Right ventricle myocardium superior (tissue), 1 donor: ENCODE measurements around the gene ZNF74. TPM values are rescaled to one million over a fixed set of nuclear protein-coding genes. Genes with fewer than 3 reads are reported as not detected.
A peak's percentile ranks its signal among the peaks of the same experiment; 100 is the strongest.

Experiments used
- ATAC-seq: fragments of 200-7000 bp; cut with Tn5 transposase; one replicate; pipeline ENCODE4 v1.9.1; 2020; ENCODE audit warnings: mild to moderate bottlenecking; ENCODE audit not compliant: poor library complexity
- DNase-seq: peaks from one replicate; pipeline ENCODE4 v3.0.0-alpha.2; 2020
- intact Hi-C: fragments of 100-400 bp; cut with DNase I; formaldehyde crosslinking; loops from one replicate; pipeline ENCODE4 v1.11.2; 2022
- total RNA-seq: library from RNA; stranded (reverse); fragmentation: NEBNext Ultra II Directional; extraction: Animal tissue kit (Norgen Biotek cat#: 25700); gene quantifications from one replicate; pipeline ENCODE4 v1.2.1, GENCODE V29; 2021
- donor health status: DM: no; HTN: yes; CAD: no; lungs with severe emphysema.

Gene ZNF74
- total RNA-seq, 1 donor from 2014 or later = 5.9 TPM

DNA sequence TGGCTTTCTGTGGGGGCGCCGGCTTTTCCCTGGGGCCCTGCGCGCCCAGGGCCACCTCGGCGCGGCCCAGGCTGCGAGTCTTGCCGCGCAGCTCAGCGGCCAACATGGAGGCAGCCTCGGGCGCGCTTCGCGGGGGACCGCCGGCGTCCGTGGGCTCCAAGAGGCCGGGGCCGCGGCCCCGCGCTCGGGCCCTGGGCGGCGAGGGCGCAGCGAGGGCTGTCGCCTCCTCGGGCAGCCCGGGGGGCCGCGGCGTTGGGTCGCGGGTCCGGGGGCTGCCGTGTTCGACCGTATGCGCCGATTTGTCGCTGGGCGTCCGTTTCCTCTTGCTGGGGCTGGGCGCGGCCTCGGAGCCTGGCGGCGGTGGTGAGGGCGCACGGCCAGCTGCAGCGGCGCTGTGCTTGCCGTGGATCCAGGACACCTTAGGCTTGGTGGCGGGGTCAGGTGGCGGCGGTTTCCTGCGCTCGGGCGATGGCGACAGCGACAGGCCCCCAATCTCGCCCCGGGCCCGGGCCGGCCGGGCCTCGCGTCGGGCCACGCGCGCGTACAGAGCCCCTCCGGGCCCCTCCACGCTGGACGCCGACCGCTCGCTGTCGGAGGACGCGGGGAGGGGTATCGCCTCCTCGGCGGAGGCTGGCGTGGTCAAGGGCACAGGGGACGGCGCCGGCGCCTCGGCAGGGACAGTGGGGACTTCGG, 31.8 kb downstream of the ZNF74 start:
- intact Hi-C loops = no loop called here
- DNase-seq = no peak
- no peak for ATAC-seq

GRCh38 chr22:20426259-20426615, 32.3 kb downstream of the ZNF74 start:
- intact Hi-C loops = no loop called here
- DNase-seq (no peak), ATAC-seq (no peak)

GRCh38 chr22:20427104-20427944, 33.4 kb downstream of the ZNF74 start:
- intact Hi-C loops = no loop called here
- no peak for DNase-seq
- ATAC-seq = no peak

DNA sequence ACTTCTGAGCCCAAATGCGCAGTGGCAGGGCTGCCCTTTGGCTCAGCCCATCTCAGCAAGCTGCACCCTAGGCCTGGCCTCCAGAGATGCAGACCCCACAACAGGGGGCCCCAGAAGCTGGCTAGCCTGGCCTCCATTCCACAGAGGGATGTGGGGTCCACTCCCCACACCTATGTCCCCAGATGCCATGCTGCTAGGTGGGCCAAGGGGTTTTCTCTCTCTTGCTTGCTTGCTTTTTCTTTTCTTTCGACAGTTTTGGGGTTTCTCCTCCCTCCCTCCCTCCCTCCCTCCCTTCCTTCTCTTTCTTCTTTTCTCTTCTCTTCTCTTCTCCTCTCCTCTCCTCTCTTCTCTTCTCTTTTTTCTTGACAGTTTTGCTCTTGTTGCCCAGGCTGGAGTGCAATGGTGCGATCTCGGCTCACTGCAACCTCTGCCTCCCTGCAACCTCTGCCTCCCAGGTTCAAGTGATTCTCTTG, 34.0 kb downstream of the ZNF74 start:
- intact Hi-C loops = no loop called here
- DNase-seq = no peak
- no peak for ATAC-seq

DNA sequence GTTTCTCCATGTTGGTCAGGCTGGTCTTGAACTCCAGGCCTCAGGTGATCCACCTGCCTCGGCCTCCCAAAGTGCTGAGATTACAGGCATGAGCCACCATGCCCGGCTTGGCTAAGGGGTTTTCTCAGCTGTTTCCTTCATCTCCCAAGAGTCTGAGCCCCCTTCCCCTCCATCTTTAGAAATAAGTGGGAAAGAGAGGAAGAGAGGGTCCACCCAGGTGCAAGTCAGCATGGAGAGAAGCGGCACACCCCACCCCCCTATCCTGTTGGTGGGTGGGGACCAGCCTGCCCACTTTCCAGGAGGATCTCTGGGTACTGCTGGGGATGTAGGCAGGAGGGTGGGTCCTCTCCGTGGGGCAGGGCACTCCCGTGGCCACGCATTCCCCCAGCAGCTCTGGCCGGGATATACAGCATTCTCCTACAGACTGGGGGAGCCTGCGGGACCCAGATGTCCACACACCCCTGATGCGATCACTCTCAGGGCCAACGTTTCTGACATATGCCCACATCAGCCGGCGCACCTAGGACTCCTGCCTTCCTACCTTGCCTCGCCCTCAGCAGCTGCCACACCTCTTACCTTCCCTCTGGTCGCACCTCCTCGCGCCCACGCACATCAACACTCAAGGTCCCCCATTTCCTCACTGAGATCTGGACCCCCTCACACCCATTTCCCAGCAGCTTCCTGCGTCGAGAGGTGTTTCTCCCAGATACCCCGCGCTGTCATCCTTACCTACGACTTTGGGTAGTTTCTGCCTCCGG, 34.7 kb downstream of the ZNF74 start:
- DNase-seq (no peak), ATAC-seq (no peak)
- intact Hi-C loops = no loop called here

DNA sequence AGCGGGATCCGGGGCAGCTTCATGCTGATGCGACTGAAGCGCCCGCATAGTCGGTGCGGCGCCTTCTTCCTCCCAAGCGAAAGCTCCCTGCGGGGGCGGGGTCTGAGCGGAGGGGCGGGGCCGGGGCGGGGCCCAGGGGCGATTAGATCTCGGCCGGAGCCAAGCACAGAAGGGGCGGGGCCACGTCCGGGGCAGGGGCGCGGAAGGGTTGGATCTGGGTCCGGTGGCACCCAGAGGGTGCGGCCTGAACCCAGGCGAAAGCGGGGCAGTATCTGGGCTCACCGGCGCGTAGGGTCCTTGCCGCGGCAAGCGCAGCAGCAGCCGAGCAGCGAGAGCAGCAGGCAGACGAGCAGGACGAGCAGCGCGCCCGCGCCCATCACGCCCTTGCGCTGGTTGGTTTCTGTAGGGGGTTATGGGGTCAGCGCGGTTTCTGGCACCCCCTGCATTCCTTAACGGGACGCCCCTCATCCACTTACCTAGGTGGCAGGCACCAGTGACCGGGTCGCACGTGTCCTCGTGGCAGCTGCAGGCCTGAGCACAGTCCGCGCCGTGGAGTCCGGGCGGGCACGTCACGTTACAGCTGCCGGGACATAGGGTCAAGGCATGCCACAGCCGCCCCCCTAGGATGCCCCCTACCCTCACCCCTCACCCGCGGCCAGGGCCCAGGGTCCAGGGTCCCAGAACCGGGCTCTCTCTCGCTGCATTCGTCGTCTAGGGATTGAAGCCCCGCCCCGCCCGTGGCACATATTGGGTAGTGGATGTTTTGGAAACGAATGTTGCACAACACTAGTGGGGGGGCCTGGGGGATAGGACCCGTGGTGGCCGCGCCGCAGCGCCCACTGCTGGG, 35.5 kb downstream of the ZNF74 start:
- intact Hi-C loops = no loop called here
- DNase-seq (peak; percentile 78), ATAC-seq (peak; percentile 44)

- no peak for DNase-seq
- intact Hi-C loops = no loop called here
- ATAC-seq = no peak
Measured at GRCh38 chr22:20430101-20430719, 36.3 kb downstream of the ZNF74 start.

- intact Hi-C loops = no loop called here
- ATAC-seq (peak; percentile 71), DNase-seq (peak; percentile 69)
Measured at GRCh38 chr22:20430720-20431510, 37.0 kb downstream of the ZNF74 start.

DNA sequence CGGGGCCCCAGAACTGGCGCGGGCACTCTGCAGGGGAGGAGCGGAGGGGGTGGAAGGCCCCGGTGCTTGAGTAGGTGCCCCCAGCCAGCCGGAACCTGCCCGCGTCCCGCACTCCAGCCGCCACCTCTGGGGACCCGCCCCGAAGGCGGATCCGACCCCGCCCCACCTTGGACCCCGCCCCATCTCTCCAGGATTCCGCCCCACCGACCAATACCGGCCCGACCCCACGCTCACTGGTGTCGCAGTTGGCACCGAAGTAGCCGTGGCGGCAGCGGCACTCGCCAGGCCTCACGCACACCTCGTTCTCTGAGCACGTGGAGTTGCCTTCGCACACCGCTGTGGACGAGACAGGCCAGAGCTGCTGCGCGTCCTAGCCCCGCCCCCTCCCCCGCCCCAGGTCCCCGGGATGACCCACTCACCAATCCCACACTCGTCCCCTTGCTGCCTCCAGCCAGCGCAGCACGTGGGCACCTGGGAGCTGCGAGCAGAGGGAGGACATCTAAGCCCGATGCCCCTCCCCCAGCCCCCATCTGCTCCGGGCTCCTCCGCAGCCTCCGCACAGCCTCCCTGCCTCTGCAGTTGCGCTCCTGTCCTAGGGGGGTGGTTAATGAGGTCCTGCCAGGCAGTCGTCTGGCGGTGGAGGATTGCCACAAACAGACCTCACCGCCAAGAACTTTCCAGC, 37.7 kb downstream of the ZNF74 start:
- DNase-seq (no peak), ATAC-seq (no peak)
- intact Hi-C loops = no loop called here

- intact Hi-C loops = no loop called here
- DNase-seq (no peak), ATAC-seq (no peak)
Measured at GRCh38 chr22:20432244-20432686, 38.3 kb downstream of the ZNF74 start.

DNA sequence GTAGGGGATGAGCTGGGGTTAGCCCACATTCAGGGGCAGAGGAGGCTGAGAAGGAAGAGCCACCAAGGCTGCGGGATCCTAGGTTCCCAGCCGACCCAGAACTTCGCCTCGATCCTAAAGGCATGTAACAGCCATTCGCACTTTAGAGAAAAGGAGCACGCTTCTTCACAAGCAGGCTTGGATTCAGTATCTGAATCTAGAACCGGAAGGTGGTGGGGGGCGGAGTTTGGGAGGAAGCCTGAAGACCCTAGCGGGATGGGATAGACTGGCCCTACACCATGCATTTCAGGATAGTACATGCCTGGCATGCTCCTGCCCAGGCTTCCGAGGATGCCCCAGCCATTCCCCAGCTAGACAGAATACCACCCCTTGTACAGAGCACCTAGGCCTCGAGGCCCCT, 39.2 kb downstream of the ZNF74 start:
- DNase-seq = no peak
- intact Hi-C loops = no loop called here
- ATAC-seq = no peak

GRCh38 chr22:20433686-20434241, 39.8 kb downstream of the ZNF74 start:
- ATAC-seq = no peak
- intact Hi-C loops = no loop called here
- no peak for DNase-seq

DNA sequence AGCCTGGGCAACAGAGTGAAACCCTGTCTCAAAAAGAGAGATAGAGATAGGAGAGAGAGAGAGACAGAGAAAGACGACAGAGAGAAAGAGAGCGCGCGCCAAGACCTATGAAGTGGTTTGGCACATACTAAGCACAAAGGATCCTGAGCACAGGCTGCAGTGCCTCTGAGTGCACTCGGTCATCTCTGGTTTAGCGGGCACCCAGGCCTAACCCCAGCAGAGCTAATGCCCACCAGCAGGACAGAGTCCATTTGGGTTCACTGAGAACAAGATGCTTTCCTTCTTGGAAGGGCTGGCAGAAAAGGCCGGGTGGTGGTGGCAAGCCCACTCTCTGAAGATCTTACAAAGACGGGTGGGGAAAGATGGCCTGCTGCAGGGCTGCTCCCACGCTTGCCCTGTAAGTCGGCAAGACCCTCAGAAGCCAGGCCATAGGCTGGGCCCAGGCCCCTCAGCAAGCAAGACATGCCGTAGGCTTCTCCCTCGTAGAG, 40.4 kb downstream of the ZNF74 start:
- intact Hi-C loops = no loop called here
- DNase-seq (no peak), ATAC-seq (no peak)

- intact Hi-C loops = no loop called here
- ATAC-seq = no peak
- no peak for DNase-seq
Measured at GRCh38 chr22:20434773-20435172, 40.8 kb downstream of the ZNF74 start.

DNA sequence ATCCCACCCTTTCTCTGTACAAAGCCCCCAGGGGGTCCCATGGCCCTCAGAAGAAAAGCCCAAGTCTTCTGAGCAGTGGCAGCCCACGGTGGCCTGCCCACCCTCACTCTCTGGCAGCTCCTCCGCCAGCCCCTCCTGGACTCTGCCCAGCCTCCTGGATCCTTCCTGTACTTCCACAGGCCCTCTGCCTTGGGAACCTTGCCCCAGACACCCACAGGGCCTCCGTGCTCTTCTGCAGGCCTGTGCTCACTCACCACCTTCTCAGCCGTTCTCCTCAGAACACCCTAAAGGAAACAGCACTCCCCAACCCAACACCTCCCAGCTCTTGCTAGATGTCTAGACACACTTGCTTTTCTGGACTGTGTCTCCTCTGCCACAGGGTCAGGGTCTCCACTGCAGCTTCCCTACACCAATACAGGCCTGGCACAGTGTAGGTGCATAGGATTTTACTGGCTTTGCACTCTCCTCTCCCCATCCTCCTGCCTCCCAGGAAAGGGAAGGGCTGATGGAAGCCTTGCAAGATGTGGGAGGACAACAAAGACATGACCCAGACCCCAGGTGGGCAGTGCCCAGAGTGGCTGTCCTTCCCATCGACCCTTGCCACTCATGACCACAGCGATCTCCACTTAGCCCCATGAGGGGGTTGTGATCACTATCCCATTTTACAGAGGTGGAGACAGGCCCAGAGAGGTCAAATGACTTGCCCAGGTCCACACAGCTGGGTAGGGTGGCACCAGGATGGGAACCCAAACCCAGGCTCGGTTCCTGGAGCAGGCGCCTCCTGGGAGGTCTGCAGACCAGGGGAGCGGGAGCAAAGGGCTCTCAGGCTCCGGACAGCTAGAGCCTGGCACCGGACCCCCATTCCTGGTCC, 41.7 kb downstream of the ZNF74 start:
- ATAC-seq (no peak), DNase-seq (no peak)
- intact Hi-C loops = no loop called here
